NCI-H1105 treated with DMSO at 0.1 percent for 48 hours (cell line): ENCODE results near the gene CAB39.

ENCODE experiments used
- DNase-seq: peaks from one replicate; lab custom pipeline; 2025; lab: John Stamatoyannopoulos, UW

Gene CAB39

DNA sequence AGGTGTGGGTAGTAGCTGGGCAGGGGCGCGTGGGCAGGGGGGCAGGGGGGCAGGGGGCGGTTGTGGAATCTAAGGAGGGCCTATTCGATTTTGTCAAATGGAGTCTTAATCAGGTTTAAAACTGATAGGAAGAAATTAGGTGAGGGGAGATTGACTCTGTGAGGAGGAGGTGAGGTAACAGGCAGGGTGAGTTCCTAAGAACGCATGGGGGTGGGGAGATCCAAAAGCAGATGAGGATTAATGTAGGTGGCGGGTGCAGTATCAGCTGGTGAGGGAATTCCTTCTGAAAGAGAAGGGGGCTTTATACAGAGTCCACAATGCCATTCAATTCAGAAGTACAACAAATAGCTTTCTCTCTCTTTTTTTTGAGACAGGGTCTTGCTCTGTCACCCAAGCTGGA, 72.7 kb downstream of the CAB39 start:
- DNase-seq, result no peak

DNA sequence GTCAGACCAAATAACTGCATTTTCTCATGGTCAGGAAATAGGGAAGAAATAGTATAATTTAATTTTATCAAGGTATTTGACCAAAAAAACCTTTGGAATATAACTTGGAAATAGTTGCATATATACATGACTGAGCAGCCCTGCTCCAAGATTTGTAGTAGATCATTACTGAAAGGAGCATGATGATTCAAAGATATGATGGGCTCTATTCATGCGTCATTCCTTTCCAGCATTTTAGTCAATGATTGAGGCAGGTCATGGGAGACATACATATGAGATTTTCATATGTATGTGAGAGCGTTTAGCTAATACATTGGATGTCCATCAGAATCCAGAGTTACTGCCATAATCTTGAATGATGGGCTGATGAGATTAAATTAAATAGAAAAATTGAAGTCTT, 74.5 kb downstream of the CAB39 start:
- DNase-seq, result no peak

DNA sequence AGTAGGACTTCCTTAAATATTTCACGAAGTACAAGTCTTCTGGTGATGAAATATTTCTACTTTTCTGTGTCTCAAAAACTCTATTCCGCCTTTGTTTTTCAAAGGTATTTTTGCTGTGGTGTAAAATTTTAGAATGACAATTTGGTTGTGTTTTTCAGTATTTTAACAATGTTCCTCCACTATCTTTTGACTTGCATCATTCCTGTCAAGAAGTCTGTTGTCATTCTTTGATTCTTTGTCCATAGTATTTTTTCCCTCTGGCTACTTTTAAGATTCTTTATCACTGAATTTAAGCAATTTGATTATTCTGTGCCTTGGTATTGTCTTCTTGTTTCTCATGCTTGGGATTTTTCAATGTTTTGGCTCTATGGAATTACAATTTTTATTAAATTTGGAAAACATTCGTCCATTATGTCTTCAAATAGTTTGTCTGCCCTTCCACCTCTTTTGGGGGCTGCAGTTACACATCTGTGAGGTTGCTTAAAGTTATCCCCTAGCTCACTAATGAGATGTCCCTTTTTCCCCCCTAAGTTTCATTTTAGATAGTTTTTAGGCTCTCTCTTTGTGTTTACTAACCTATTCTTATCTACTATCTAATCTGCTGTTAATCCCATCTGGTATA, 76.0 kb downstream of the CAB39 start:
- DNase-seq, result no peak

DNA sequence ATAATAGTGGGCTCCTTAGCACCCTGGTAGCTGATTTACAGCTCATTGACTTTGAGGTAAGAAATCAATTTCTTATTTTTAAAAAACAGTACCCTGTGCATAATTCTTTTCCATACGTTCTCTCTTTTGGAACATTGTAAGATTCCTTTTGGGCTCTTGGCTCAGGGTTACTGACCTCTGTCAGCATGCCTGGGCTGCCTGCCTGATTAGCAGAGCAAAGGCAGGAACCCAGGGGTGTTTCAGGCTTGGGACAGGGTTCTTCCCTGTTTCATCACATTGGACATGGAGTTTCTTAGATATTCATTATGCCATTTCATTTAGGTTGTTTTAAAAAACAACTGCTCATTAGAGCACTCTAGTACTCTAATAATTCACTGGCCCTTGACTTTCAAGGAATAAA, 78.3 kb downstream of the CAB39 start:
- no peak for DNase-seq

GRCh38 chr2:230793572-230794359, 81.1 kb downstream of the CAB39 start:
- no peak for DNase-seq

GRCh38 chr2:230794497-230794896, 81.9 kb downstream of the CAB39 start:
- DNase-seq, result no peak

DNA sequence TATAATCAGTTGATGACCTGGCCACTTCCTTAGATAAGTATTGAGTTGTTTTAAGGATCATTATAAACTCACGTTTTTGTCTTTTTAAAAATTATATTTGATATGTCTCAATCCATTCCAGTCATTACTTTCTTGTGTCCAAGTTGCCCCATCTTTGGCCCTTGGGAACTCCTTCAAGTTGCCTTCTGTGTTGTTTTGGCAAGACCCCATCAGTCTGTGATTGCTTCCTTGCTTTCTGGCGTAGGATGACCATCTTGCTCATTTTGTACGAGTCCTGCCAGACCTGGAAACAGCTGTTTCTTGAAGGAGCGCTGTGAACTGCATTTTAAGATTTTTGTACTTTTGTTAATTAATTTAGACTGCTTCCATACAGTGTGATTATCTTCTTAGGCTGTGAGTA, 83.2 kb downstream of the CAB39 start:
- DNase-seq, result no peak

DNA sequence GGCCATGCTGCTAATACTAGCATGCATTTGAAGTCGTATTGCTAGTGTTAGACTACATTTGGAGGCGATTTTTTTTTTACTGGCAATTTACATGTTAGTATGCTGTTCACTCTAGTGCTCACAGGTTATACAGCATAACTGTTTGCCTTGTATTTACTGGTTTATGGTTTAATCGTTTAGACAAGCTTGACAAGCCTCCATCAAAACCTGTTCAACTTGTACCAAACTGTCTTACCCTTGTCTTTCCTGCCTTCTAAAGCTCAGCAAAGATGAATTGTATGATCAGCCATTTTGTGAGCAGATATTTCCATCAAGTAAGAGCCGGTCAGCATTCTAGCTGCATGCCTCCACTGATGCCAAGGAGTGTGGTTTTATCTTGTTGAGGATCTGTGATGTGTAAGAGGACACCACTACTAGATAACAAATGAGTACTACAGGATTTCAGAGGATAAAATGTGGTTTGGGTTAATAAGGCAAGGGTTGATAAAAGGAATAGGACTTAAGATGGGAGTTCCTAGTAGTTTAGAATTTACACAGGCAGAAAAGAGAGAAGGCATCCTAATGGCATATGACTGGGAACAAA, 83.7 kb downstream of the CAB39 start:
- no peak for DNase-seq

DNA sequence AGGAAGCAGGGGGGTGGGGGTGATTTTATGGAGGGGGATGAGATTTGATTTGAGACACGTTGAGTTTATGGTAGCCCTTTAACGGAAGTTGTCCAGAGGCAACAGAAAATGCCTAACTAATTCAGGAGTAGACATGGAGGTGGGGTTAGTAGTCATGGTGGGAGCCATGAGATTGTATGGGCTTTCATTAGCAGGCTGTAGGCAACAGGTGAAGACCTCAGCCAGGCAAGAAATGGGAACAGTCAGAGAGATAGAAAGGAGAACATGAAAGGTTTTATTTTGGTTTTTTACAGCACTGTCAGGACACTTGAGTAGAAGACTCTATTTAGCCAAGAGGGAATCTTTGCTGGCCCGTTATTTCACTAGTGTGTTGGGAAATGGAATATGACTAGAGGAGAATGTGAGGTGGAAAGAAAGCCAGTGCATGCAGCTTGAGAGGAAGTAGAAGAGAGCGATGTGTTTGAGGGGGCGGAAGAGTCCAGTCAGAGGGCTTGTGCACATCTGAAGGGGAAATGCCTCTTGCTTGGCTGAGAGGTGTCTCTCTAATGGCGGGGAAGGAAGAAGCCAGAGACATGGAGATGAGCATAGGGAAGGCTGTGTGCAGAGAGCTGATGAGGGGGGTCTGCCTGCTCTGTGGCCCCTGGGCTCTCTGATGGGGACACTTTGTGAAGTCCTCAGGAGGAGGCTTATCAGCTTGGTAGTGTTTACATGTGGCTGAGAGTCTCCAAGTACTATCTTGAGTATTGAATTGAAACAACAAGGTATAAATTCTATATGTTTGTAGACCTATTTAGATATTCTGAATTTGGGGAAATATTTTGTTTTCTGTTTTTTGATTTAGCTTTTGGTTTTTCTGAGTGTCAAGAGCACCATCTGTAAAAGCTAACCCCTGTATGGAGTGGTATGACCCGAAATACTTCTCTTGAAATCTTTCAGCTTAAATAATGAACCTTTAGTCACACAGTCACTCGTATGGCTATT, 85.2 kb downstream of the CAB39 start:
- DNase-seq, result no peak

DNA sequence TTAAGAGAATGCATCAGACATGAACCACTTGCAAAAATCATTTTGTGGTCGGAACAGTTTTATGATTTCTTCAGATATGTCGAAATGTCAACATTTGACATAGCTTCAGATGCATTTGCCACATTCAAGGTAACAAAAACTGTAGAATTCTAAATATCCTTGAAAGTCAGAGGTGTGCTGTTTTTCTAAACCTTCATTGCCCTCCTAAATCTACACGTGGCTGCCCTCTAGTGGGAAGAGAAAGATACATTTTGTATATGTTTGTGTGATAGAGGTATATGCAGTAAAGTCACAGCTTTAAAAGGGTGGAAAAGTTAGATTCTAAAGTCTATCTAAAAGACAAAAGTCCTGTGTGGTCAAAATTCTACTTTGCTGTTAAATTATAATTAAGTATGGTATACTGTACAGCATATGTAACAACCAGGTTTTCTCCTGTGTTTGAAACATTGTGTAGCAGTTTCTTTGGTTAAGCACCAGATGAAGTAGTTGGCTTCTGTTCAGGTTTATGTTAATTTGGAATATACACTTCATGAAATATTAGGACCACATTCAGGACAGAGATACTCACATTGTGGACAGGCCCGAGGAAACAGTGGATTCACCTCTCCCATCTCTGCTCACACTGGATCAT, 86.2 kb downstream of the CAB39 start:
- peak; percentile 27 for DNase-seq

GRCh38 chr2:230805353-230806017, 92.8 kb downstream of the CAB39 start:
- DNase-seq, result no peak

DNA sequence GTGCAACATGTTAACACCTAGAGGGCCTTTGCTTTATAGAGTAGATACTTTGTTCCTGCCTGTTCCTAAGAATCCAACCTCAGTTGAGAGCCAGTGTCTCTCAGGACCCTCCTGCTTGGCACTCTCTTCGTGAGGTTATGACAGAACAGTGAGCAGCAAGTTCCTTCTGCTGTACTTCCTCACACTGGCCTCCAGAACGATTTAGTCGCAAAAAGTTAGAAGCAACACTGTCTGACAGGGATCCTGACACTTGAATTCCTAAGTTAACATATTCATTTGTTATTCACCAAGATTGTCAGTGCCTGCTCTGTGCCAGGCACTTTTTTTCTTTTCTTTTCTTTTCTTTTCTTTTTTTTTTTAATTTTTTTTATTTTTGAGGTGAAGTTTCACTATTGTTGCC, 95.1 kb downstream of the CAB39 start:
- DNase-seq, result no peak

DNA sequence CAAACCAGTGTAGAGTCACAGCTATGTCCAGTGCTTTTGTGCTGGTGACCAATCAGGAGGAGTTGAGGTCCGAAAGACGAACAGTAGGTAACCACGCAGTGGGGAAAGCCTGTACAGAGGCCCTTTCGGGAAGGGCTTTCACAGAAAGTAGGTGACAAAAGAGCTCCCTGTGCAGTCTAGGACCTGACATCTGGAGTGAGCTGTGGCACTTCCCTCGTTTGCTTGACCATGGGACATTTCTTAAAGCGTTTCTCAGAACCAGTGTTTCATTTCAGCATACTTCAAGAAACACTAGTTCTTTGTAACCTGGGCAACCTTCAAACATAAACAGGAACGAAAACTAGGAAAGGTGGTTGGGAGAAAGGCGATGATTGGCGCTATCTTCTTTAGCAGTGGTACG, 96.4 kb downstream of the CAB39 start:
- no peak for DNase-seq

DNA sequence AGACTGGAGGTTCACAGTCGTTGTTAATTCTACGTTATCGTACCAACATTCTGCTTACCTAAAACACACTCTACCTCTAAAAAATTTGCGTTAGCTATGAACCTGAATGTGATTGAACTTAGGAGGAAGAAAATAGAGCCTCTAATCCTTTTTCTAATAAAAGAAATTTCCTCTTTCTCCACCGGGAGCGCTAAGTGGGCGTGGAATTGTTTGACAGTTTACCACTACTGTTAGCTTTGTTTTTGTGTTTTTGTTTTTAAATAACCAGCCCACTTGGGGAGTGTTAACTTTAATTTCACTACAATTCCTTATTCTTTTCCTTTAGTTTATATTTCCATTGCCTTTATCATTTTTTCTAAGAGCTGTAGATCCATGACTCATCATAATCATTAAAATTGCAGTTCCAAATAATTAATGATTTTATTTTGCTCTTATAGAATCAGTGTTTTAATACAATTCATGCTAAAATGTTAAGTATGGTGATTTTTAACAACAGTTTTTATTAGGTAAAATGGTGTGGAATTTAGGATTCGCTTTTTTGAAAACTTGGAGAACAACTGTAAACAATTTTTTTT, 97.1 kb downstream of the CAB39 start:
- DNase-seq, result no peak

DNA sequence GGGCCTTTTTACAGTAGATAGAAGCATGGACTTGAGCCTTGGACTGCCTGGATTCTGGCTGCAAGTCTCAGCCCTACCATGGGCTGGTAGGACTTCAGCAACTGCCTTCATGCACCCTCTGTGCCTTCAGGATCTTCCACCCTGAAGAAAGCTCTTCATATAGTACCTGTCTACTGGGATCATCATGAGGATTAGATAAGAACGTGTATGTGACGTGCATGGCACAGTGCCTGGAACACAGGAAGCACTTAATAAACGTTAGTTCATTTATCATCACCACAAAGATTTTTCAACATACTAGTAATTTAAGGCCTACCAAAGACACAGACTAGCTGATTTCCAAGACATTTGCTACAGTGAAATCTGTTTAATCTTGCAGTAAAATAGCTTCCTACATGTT, 98.9 kb downstream of the CAB39 start:
- no peak for DNase-seq

DNA sequence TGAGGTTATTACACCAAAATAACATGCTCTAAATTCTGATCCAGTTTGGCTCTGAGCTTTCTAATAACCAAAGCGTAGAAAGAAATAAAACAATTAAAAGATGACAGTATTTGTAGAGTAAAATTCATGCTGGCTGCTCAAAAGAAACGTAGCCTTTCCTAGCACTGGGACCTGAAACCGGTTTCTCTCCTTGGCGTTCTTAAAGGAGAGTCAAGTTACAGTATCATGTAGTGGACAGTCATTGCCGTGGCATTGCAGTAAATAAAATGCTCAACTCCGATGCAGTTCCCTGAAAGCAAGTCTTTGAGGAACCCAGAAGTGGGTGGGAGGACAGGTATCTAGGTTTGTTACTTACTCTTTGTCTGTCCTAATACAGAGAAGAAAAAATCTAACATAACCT, 99.4 kb downstream of the CAB39 start:
- DNase-seq, result no peak

- DNase-seq, result no peak
Measured at GRCh38 chr2:230814616-230815015, 102.0 kb downstream of the CAB39 start.

DNA sequence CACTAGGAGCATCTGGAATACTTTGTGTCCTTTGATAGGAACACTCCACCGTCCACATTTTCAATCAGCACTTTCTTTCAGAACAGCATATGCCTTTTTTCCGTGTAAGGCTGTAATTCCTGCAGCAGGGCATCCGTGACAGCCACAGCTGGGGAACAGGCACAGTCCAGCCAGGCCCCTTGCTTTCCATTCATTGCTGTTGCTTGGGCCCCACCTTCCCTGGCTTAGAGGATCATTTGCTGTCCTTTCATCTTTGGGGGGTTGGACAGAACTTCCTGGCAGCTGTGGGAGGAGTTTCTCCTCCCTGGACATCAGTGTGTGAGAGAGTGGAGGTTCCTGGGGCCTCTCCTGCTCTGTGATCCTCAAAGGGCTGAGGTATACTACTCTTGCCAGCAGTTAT, 102.4 kb downstream of the CAB39 start:
- DNase-seq, result no peak

GRCh38 chr2:230816735-230817134, 104.1 kb downstream of the CAB39 start:
- no peak for DNase-seq

DNA sequence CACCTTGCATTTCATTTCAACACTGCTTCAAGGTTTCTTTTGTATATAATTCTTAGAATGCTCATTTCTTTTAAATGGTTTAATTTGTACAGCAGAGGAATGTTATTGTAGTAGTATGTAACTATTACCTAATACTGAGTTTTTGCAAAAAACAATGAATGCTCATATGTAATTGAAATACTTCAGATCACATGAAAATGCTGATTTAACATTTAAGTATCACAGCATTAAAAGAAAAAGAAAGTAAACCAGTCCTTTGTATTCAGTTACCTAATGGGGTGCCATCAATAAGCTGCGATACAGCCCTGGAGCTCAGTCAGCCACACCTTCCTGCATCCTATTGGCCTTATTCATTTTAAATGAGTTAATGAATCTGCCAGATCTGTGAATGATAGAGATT, 106.8 kb downstream of the CAB39 start:
- no peak for DNase-seq
